ENCODE data around the gene PABPN1. TPM values are rescaled to one million over a fixed set of nuclear protein-coding genes. Genes with fewer than 3 reads are reported as not detected.
"Not testable (repeated sequence)": the region's sequence is repeated elsewhere in the genome, so short reads cannot be mapped to it uniquely, and the experiment has no call there.

The PABPN1 gene, protein sequence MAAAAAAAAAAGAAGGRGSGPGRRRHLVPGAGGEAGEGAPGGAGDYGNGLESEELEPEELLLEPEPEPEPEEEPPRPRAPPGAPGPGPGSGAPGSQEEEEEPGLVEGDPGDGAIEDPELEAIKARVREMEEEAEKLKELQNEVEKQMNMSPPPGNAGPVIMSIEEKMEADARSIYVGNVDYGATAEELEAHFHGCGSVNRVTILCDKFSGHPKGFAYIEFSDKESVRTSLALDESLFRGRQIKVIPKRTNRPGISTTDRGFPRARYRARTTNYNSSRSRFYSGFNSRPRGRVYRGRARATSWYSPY
- 277 and 278 TPM in 2 replicates for total RNA-seq

DNA sequence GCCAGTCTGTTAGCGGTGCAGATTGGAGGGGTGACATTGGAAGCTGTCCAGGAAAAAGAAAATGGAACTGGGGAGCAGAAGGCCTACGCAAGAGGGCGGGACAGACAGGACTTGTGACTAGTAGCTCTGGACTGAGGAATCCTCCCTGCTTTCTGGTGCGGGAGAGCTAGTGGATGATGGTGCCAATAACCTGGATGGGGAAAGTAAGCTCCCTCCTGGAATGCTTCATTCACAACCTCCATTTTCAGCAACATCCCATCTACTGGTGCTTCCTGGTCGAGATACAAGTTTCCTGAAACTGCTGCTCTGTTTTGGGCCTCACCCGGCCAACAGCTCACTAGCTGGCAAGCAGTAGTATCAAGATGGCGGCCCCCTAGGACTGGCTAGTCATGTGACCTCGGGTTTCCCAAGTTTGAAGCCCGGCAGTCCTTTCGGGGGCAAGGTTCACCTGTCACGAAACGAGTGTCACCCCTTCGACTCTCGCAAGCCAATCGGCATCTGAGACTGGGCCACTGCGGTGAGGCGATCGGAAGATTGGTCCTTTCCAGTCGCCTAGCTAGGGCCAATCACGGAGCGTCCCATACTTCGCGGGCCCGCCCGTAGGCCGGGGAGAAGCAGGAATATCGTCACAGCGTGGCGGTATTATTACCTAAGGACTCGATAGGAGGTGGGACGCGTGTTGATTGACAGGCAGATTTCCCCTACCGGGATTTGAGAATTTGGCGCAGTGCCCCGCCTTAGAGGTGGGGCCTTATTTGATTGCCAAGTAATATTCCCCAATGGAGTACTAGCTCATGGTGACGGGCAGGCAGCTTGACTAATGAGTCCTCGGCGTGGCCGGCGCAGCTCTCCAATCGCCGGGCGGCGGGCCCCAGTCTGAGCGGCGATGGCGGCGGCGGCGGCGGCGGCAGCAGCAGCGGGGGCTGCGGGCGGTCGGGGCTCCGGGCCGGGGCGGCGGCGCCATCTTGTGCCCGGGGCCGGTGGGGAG is at the start of gene PABPN1:
TSS of gene PABPN1 (plus strand) at position 874 of the 988 bp plus-strand sequence. CDS start at position 887, 13 bp downstream.
- Mint-ChIP-seq H3K4me3 (peak within 1 kb of the TSS; percentile 90), H3K36me3 (ENCODE audit: low read depth) (peaks cover 43% of the 10 kb centered on the region), H3K9me3 (peaks cover 8% of the 10 kb centered on the region), H3K4me1 (peaks cover 24% of the 10 kb centered on the region), H3K27ac (peak within 1 kb of the TSS; percentile 98), H3K27me3 (no peaks in the 10 kb centered on the region)
- peak; percentile 99 for DNase-seq
- intact Hi-C loops (cut with micrococcal nuclease): loop anchor here (1.0 to 2.0 kb wide), 5 partner anchors 20 to 230 kb away; partner anchors contain the start of genes ACIN1, C14orf119, HOMEZ and NGDN

DNA sequence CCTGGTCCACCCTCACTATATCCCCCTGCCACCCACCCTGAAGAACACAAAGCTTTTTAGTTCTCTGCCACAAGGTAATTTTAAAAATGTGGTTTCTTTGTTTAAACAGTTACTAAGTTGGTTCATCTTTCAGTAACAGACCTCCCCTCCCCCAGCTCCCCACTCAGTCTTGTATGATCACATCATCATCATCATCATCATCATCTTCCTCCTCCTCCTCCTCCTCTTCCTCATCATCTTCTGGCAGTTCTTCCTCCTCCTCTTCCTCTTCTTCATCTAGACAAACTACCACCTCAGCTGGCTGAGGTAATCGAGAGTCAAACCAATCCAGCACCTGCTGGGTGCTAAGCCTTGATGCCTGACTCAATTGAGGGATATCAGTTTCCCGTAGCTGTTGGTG is 45.8 kb upstream of the PABPN1 start:
- intact Hi-C loops (cut with micrococcal nuclease): no loop called here
- no peak overlapping the region for H3K27ac Mint-ChIP-seq
- peaks cover 4% of the 10 kb centered on the region for H3K4me1 Mint-ChIP-seq
- no peak overlapping the region for H3K4me3 Mint-ChIP-seq
- no peaks in the 10 kb centered on the region for H3K9me3 Mint-ChIP-seq
- H3K27me3 Mint-ChIP-seq: no peaks in the 10 kb centered on the region
- peaks cover 3% of the 10 kb centered on the region for H3K36me3 Mint-ChIP-seq (ENCODE audit: low read depth)
- no peak for DNase-seq

DNA sequence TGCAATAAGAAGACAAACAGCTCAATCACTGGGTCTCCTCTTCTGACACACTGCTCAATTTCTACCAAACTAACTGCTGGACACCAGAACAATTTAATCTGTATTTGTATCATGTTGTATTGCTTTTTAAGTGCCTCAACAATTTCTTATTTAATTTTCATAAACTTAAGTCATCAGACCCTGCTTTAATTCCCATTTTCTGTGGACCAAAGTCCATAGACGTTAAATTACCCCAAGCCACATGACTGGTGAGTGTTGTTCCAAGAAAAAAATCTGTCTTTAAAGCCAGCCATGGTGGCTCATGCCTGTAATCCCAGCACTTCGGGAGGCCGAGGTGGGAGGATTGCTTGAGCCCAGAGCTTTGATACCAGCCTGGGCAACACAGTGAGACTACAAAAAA is 44.1 kb upstream of the PABPN1 start:
- H3K9me3 Mint-ChIP-seq: no peaks in the 10 kb centered on the region
- DNase-seq: no peak
- intact Hi-C loops (cut with micrococcal nuclease): no loop called here
- H3K4me1 Mint-ChIP-seq: peaks cover 6% of the 10 kb centered on the region
- H3K27ac Mint-ChIP-seq: no peak overlapping the region
- no peak overlapping the region for H3K4me3 Mint-ChIP-seq
- peaks cover 7% of the 10 kb centered on the region for H3K36me3 Mint-ChIP-seq (ENCODE audit: low read depth)
- no peaks in the 10 kb centered on the region for H3K27me3 Mint-ChIP-seq

DNA sequence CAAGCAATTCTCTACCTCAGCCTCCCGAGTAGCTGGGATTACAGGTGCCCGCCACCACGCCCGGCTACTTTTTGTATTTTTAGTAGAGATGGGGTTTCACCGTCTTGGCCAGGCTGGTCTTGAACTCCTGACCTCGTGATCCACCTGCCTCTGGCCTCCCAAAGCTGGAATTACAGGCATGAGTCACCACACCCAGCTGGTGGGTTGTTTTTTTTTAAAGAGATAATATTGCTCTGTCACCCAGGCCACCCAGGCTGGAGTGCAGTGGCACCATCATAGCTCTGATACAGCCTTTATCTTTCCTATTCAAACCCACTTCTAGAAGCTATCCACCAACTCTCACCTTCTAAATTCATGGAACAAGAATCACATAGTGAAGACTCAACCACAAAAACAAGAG is 43.3 kb upstream of the PABPN1 start:
- DNase-seq; H3K9me3 Mint-ChIP-seq; H3K27me3 Mint-ChIP-seq; intact Hi-C loops (cut with micrococcal nuclease); H3K36me3 Mint-ChIP-seq (ENCODE audit: low read depth); H3K4me1 Mint-ChIP-seq; H3K27ac Mint-ChIP-seq; H3K4me3 Mint-ChIP-seq: not testable (repeated sequence)

DNA sequence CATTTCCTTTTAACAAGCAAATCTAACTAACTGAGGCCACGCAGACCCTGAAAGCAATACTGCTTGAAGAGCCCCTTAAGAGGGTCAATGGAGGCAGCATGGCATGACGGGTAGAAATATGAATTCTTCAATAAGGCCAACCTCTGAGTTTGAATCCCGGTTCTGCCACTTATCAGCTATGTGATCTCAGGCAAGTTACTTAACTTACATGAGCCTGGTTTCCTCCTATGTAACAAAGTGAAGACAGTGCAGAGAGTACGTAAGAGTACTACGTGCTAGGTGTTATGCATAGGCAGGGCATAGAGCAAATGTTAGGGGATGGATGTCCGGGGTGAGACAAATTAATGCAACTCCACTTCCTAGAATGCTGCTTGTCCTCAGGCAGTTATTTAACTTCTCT is 40.0 kb upstream of the PABPN1 start:
- intact Hi-C loops (cut with micrococcal nuclease): no loop called here
- peaks cover 16% of the 10 kb centered on the region for H3K4me1 Mint-ChIP-seq
- no peak overlapping the region for H3K27ac Mint-ChIP-seq
- no peaks in the 10 kb centered on the region for H3K27me3 Mint-ChIP-seq
- no peak for DNase-seq
- no peaks in the 10 kb centered on the region for H3K9me3 Mint-ChIP-seq
- H3K4me3 Mint-ChIP-seq: no peak overlapping the region
- peaks cover 12% of the 10 kb centered on the region for H3K36me3 Mint-ChIP-seq (ENCODE audit: low read depth)

DNA sequence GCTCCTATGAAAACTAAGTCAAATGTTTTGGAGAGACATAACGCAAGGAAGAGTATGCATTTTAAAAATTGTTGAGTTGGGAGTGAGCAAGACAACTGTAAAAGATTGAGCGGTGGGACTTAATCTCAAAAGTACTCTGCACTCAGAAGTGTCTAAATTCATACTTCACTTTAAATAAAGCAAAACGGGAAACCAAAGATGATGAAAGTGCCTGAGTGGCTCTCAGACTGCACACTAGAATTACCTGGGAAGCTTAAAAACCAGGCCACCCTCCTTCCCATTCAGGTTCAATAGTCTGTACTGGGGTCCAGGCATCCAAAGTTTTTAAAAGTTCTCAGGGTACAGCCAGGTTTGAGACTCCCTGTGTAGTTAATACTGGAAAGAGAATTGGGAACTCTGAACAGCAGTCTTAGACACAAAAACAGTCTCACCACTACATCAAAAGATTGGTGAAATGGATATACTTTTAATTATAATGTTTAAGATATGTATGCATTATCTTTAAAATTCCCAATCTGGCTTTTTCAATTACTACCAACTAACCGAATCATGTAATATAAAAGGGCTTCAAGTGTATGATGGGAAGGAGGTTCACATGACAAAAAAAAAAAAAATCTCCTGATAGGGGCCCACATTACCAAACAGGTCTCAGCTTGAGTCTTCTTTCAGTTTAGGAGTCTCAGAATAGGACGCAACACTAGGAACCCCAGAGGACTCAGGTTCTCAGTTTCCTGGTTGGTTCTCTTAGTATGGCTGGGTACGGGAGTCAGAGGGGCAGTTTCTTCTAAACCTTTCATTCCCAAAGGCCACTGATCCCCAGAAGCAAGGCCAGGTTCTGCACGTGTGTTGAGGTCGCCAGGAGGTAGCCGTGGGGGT is 36.4 kb upstream of the PABPN1 start:
- intact Hi-C loops (cut with micrococcal nuclease): loop anchor here (2.0 to 5.0 kb wide), 2 partner anchors 20 to 188 kb away; partner anchors contain the start of genes ACIN1 and C14orf119
- peak overlapping the region; percentile 94 for H3K27ac Mint-ChIP-seq
- no peaks in the 10 kb centered on the region for H3K9me3 Mint-ChIP-seq
- DNase-seq: peak; percentile 74
- H3K4me1 Mint-ChIP-seq: peaks cover 21% of the 10 kb centered on the region
- no peaks in the 10 kb centered on the region for H3K27me3 Mint-ChIP-seq
- peaks cover 12% of the 10 kb centered on the region for H3K36me3 Mint-ChIP-seq (ENCODE audit: low read depth)
- peak overlapping the region; percentile 99 for H3K4me3 Mint-ChIP-seq

DNA sequence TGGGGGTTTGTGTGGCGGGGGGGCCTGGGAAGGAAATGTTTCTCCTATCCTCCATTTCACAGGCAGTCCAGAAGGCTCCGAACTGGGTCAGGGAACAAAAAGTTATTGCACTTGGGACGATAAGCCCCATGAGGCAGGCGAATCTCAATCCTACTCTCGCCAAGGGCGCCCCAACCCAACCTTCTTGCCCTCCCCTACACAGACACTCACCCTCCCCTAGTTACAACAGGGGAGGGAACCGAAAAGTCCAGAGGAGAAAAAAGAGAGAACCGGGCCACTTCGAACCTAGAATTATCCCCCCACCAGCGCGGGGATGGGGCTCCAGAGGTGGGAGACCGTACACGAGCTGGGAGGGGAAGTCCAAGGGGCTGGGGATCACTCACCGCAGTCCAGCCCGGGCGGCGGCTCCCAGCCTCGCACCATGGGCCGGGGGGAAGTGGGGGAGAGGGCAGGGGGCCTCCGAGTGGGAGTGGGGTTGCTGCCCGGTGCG is 35.7 kb upstream of the PABPN1 start:
- Mint-ChIP-seq H3K36me3 (ENCODE audit: low read depth) (peaks cover 12% of the 10 kb centered on the region), H3K4me1 (peaks cover 21% of the 10 kb centered on the region), H3K27me3 (no peaks in the 10 kb centered on the region), H3K9me3 (no peaks in the 10 kb centered on the region), H3K27ac (peak overlapping the region; percentile 94), H3K4me3 (peak overlapping the region; percentile 99)
- no peak for DNase-seq
- intact Hi-C loops (cut with micrococcal nuclease): loop anchor here (1.0 to 5.0 kb wide), 5 partner anchors 10 to 188 kb away; partner anchors contain the start of genes ACIN1, C14orf119 and PABPN1

DNA sequence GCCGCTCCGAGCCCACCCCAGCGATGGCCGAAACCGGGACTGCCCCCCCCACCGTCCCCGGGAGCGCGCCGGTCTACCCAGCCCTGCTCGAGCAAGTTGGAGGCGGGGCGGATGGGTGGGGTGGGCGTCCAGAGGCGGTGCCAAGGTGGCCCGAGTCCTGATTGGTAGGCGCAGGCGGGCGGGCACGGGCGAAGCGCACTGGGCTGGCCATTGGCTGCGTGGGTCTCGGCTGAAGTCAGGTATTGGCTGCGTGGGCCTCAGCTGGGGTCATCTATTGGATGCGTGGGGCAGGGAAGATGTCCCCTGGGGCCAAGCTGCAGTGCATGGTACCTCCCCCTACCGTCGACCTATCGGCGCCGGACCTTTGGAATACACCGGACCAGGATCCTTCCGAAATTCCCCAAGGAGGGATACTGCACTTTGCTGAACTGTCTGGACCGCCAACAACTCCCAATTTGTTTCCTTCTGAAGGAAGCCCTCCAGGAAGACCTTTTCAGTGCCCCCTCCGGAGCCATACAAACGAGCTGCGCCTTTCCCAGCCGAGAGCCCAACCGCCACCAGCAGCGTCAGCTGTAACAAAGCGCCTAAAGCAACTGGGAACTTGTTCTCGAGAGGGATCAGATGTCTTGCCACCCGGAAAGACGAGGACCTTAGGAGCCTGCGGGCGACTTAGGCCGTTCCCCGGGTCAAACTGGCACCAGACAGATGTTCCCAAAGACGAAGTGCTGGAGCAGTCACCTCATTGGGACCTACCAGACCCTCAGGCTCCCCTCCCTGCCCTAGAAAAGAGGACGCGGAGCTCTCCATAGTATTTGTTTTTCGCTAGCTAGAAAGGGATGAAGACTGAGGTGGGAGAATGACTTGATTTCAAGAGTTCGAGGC is 35.0 kb upstream of the PABPN1 start, which contains the start of gene HOMEZ:
TSS of gene HOMEZ (minus strand) at position 113 of the 882 bp plus-strand sequence. CDS start 180 bp downstream, outside the sequence.
- H3K36me3 Mint-ChIP-seq (ENCODE audit: low read depth): peaks cover 12% of the 10 kb centered on the region

DNA sequence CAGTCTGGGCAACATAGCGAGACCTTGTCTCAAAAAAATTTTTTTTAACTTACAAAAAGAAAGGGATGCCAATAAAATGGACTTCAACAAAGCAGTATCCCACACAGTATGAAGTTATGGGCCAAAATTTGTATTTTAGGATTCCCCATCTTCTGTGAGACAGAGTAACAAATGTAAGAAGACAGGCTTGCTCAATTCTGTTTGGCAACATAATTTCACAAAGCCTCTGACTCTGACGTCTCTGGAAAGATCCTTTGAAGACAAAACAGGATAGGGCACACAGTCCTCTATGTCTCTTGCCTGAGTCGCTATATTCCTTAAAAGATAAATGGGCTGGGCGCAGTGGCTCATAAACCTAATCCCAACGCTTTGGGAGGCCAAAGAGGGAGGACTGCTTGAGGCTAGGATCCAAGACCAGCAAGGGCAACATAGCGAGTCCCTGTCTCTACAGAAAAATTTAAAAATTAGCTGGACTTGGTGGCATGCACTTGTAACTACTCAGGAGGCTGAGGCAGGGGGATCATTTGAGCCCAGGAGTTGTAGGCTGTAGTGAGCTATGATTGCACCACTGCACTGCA is 34.3 kb upstream of the PABPN1 start:
- intact Hi-C loops (cut with micrococcal nuclease): loop anchor here (1.0 to 5.0 kb wide), 4 partner anchors 8 to 190 kb away; partner anchors contain the start of genes ACIN1, C14orf119 and PABPN1
- Mint-ChIP-seq H3K4me3 (peak overlapping the region; percentile 99), H3K27me3 (no peaks in the 10 kb centered on the region), H3K9me3 (no peaks in the 10 kb centered on the region), H3K27ac (peak overlapping the region; percentile 94), H3K36me3 (ENCODE audit: low read depth) (peaks cover 7% of the 10 kb centered on the region), H3K4me1 (peaks cover 19% of the 10 kb centered on the region)
- no peak for DNase-seq

More for the DNA sequence above, 35.0 kb upstream of the PABPN1 start, which contains the start of gene HOMEZ:
- peaks cover 20% of the 10 kb centered on the region for H3K4me1 Mint-ChIP-seq
- peak within 1 kb of the TSS; percentile 99 for H3K4me3 Mint-ChIP-seq
- peak within 1 kb of the TSS; percentile 94 for H3K27ac Mint-ChIP-seq
- peak; percentile 99 for DNase-seq
- no peaks in the 10 kb centered on the region for H3K27me3 Mint-ChIP-seq
- H3K9me3 Mint-ChIP-seq: no peaks in the 10 kb centered on the region
- intact Hi-C loops (cut with micrococcal nuclease): loop anchor here (1.0 to 5.0 kb wide), 4 partner anchors 9 to 189 kb away; partner anchors contain the start of genes ACIN1, C14orf119 and PABPN1

DNA sequence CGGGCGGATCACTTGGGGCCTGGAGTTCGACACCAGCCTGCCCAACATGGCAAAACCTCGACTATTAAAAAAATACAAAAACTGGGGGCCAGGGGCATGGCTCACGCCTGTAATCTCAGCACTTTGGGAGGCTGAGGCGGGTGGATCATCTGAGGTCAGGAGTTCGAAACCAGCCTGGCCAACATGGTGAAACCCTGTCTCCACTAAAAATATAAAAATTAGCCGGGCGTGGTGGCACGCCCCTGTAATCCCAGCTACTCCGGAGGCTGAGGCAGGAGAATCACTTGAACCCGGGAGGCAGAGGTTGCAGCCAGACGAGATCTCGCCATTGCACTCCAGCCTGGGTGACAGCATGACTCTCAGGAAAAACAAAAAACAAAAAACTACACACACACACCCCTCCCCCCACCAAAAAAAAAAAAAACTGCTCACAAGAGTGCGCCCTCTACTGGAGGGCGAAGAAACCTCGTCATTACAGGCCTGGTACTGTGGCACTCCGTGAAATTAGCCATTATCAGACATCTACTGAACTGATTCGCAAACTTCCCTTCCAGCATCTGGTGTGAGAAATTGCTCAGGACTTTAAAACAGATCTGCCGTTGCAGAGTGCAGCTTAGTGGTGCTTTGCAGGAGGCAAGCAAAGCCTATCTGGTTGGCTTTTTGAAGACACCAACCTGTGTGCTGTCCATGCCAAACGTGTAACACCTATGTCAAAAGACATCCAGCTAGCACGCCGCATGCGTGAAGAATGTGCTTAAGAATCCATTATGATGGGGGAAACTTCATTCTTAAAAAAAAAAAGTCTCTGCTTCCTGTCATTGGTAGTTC is 26.3 kb upstream of the PABPN1 start:
- peak; percentile 90 for DNase-seq
- Mint-ChIP-seq H3K27ac (peak overlapping the region; percentile 78), H3K27me3 (no peaks in the 10 kb centered on the region), H3K9me3 (no peaks in the 10 kb centered on the region), H3K4me3 (peak overlapping the region; percentile 25), H3K36me3 (ENCODE audit: low read depth) (peaks cover 20% of the 10 kb centered on the region), H3K4me1 (peaks cover 17% of the 10 kb centered on the region)
- intact Hi-C loops (cut with micrococcal nuclease): loop anchor here (1.0 to 2.0 kb wide), 2 partner anchors 9 to 30 kb away; partner anchors contain the start of gene HOMEZ
